Medulla oblongata (tissue), 1 donor: ENCODE data around the gene SEC31B.
A peak's percentile ranks its signal among the peaks of the same experiment; 100 is the strongest.

Experiments used
- DNase-seq: peaks from one replicate; pipeline ENCODE4 v3.0.0-alpha.2; 2015; ENCODE audit errors: extremely low spot score

SEC31B gene

DNA sequence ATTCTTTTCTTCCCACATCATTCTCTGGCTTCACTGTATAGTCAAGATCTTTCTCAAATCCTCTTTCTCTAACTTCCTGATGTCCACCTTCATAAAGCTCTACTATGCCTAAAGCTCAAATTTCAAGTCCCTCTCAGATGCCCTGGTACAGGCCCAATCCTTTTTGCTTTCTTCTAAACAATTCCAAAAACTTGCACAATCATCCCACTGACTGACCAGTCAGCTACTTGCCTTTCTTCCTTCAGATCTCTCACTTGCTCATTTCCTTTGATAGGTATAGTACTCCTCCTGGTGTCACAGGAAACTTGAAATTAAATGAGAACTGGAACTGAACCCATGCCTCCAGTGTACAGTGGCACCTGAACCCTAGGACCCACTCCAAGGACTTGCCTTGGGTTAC, 18.2 kb downstream of the SEC31B start:
- no peak for DNase-seq

DNA sequence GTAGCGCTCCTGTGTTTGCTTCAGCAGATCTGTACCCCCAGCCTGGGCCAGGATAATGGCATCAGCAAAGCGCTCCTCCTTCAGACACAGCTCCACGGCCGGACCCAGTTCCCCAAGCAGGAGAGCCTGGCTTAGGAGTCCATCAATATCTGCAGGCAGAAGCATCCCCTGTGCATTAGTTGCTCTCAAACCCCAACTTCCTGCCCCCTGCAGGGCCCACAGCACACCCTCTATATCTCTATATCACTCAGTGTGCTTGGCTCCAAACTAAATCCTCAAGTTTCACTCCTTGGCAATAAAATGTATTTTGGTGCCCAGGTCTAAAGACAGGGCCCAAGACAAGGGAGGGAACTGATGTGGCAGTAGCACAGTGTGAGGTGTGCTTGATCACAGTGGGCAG, 21.6 kb downstream of the SEC31B start:
- no peak for DNase-seq

DNA sequence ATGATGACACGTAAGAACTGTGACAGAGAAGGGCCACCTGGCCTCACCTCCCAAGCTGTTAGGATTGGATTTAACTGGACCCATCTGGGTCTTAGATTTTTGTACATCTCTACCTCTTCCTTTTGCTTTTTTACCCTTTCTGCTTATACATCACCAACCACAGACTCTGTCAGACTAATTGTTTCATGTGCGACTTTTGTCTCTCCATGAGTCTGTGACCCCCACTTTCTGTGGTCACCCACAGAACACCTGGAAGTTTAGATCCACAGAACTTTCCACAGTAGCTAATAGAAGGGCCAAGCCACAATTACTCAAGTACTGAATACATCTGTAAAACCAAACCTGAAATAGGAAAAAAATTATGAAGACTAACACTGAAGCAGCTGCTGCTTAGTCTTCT, 23.1 kb downstream of the SEC31B start:
- DNase-seq: no peak

DNA sequence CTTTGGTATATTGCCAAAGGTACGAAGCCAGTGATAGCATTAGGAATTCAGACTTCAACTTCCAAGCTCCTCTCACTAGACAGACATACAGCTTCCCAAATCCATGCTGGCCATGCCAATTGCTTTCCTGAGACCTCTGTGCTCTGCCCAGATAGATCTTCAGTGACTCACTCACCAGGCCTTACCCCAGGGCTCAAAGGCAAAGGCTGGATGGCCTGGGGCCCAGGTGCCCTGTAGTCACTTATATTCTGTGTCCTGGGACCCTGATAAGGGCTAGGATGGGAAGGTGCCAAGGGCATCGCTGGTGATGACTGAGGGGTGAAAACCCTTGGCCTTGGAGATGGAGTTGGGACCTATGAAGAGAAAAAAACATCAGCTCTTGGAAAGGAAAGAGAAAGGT, 29.1 kb downstream of the SEC31B start:
- DNase-seq: no peak

DNA sequence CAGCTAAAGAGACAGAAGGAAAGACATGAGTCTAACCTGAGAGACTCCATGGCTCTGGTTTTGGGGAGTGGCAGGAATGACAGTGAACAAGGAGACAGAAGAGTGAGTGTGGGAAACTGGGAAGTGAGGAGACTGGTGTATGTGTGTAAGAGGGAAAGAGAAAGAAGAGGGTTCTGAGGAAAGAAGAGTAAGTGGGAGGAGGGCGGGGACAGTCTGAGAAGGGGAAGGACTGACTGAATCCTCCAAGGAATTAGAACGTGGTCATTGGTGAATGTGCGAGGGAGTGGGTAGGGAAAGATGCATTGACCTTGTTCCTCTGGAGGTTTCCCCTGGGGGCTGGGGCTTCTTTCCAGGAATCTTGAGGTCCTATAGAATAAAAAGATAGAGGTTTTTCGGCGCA, 30.3 kb downstream of the SEC31B start:
- DNase-seq: no peak

DNA sequence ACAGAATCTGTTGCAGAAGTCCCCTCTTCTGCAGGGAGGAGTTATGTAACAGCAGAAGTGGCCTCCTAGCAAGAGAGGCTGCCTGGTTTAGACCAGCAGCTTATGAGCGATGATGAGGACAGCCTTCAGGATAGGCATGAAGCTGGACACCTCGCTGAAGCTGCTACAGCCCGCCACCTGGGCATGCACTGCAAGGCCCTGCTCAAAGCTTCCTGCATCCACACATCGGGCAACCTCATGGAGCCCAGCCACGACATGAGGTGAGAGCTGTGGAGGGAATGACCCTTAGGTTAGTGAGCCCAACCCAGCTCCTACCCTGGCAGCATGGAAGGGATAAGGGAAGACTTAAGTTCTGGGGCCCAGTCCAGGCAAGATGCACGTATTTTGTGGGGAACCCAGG, 32.1 kb downstream of the SEC31B start:
- DNase-seq: no peak

DNA sequence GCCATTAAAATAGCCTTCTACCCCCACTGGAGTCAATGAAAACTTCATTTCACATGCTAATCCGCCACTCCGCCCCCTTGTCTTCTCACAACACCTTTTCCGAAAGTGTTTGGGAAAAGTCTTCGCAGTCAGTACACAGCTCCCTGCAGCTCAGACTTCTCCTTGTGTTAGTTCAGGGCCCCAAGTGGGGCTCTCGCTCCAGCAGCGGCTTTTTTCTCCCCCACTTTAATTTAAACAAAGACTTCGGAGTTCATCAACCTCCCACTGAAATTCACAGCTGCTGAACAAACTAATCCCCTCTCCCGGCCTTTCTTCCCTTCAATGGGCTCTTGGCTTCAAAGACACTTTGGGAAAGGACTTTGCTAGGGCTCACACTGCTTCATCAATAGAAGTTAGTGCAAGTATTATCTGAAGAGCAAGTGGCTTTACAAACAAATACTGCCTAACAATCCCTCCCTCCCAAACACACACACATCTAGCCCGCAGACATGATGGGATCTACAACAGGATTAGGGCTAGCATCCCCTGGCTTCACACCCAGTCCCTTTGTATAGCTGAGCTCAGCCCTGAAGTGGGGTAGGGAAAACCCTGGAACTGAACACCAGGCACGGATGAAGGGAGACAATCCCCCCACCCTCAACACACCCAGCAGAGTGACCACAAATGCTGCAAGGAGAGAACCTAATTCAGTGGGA, 33.7 kb downstream of the SEC31B start:
- no peak for DNase-seq

DNA sequence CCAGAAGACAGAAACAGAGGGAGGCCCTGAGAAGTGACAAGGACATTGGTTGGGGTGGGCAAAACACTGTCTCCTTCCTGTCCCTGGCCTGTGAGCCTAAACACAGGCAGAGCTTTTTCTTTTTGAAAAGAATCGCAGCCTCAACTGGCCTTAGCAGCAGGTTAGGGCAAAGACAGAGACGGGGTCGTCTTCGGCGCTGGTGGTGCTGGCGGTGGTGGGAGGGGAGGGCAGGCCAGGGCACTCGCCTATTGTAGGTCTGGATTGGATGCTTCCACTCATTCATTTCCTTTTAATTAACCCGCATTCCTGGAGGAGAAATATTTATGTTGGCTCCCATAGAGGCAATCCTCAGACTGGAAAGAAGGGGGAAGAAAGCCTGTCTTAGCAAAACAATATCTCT, 34.3 kb downstream of the SEC31B start:
- DNase-seq: no peak

DNA sequence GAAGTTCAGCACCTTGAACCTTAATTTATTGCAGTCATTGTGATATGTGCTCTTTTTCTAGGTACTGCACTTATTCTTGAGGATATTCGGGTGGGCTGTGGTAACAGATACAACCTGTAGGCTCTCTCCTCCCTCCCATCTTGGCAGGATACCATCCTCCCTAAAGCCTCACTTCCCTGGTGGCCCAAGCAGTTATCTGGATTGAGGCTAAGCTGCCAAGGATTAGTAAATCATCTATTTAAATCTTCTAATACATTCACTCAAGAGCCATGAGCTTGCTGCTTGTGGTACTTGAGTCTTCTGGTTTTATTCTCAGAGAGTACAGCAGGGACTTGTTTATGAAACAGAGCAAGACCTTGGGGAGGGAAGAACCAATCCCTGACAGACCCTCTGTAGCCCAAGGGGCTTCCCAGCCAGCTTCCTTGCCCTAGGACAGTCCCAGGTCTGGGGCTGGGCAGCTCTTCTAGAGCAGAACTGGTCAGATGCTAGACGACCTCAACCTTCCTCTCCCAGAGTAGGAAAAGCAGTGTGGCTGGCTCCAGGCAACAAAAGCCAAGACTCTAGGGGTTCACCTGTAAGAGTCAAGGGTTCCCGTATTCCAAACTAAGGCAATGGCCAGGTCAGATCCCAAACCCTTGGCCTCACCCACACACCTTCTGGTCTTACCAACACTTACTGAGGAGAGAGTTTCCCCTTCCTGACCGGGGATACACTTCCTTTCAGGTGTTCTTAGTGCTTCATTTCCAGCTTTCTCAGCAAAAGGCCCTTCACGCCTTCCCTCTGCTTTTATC, 35.6 kb downstream of the SEC31B start:
- no peak for DNase-seq

DNA sequence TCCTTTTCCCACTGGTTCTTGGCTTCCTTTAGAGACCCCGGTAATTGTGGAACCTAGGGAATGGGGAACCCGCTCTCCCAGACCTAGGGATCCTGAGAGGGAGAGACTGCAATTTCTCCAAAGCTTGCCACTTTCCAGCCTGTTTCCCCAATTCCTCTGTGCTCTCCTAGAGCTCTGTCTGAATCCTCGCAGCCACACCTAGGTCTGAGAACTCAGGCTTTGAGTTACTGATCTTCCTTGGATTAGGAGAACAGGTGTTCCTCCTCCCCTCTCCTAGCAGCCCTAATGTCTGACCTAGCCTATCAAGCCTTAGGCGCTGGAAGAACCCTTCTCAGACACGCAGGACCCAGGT, 36.9 kb downstream of the SEC31B start:
- DNase-seq: no peak

DNA sequence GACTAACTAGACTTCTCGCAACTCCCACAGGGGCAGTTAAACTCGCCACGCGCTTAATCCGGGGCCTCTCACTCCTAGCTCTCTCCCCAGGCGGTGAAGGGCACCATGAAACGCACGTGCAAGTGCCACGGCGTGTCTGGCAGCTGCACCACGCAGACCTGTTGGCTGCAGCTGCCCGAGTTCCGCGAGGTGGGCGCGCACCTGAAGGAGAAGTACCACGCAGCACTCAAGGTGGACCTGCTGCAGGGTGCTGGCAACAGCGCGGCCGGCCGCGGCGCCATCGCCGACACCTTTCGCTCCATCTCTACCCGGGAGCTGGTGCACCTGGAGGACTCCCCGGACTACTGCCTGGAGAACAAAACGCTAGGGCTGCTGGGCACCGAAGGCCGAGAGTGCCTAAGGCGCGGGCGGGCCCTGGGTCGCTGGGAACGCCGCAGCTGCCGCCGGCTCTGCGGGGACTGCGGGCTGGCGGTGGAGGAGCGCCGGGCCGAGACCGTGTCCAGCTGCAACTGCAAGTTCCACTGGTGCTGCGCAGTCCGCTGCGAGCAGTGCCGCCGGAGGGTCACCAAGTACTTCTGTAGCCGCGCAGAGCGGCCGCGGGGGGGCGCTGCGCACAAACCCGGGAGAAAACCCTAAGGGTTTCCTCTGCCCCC, 37.4 kb downstream of the SEC31B start:
- DNase-seq: peak; percentile 71

DNA sequence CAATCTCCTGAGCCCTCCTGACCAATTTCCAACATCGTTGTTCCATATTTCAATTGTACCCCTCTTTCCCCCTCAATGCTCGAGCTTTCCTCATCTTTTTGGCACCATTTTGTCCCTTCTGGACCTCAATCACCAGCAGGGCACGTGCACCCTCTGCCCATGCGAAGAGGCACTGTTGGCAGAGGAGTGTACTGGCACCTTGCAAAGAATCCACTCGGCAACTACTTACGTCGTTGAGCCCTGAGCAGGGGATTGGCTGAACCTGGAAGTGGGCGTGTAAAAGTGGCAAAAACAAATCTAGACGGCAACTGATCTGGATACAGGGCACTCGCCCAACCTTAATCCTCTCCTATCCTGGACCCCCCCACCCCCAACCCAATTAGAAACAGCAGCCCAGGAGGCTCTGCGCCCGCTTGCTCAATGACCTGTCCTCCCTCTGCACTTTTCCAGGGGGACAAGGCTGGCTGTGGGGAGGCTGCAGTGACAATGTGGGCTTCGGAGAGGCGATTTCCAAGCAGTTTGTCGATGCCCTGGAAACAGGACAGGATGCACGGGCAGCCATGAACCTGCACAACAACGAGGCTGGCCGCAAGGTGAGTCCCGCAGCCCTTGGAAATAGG, 38.1 kb downstream of the SEC31B start:
- DNase-seq: peak; percentile 95

DNA sequence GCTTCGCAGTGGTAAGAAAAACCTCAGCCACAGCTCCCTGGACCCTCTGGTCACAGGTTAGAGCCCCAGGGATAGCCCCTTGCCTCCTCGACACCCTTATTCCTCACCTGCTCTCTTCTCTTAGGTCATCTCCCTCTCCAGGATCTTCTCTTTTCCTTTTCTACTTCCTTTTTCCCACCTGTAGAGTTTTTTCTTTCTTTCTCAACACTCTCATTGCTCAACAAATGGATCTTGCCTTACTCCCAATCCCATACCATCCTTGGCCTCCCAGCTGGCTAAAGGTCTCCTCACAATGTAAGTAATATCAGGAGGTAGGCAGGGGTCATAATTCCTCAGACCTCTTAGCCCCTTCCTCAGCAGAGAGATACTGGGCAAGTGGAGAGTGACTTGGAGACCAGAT, 39.7 kb downstream of the SEC31B start:
- no peak for DNase-seq

DNA sequence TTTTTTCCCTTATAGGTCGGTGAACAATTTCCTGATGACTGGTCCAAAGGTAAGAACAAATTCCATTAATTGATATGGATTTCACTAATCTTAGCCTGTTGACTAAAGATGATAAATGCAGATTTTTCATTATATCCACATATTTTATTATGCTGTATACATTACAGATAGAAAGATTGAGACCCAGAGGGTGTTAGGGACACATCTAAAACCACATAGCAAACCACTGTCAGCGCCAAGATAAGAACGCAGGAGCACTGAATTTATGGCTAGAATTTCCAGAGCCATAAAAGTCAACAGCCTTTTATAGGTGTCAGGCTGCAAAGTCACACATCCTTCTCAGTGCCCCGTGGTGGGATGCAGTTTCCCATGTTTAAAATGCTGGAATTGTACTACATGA, 40.6 kb downstream of the SEC31B start:
- DNase-seq: no peak

DNA sequence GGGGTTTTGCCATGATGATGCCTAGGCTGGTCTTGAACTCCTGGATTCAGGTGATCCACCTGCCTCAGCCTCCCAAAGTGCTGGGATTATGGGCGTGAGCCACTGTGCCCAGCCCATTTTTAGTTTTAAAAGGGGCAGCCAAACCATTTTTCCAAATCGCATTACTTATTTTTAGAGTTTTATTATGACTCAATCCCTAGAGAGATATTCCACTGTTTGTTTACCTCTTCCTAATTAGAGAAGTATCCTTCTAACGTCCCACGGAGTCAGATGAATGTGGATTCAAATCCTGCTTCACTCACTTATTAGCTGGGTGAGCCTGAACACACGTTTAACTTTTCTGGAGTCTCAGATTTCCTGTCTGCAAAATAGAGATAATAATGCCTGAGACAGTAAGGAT, 41.7 kb downstream of the SEC31B start:
- no peak for DNase-seq

DNA sequence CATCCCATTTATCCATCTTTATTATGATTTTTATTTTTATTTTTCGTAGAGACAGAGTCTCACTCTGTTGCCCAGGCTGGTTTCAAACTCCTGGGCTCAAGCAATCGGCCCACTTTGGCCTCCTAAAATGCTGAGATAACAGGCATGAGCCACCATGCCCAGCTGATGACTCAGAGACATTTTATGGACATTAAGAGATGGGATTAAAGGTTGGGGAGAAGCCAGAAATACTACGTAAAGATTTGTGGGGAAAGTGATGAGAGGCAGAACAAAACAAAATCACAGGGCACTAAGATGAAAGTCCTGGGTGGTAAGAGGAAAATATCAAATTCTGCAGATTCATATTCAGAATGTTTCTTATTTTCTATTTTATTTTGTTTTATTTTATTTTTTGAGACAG, 49.3 kb downstream of the SEC31B start:
- DNase-seq: no peak

DNA sequence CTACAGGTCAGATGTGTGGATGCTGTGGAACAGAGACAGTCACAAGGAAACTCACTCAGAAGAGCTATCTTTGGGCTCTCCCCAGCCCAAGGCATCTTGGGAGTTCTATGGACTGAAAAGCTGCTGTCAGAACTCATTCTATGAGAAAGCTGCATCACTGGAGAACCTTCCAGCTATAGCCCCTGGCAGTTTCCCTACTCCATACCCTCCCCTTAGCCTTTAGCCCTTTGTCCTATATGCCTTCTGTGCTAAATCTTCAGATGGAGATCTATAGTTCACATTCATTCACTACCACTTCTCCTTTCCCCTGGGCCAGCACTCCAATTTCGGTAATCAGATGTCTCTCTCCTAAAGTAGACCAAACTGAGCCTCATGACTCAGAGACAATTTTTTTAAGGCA, 49.9 kb downstream of the SEC31B start:
- DNase-seq: peak; percentile 11

DNA sequence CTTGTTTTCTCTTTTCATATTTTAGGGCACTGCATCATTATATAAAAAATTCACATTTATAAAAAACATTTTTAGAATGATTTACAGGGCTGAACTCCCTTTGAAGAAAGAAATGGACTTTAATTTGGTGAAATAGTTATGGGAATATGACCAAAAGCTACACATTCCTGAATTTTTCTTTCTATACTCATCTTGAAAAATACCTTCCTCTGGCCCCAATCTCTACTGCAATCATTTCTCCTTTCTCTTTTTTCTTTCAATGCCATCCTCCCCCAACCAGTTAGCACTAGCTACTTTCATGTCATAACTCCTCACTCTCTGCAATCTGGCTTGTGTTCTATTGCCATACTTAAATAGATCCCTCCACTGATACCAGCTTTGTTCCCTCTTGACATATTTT, 50.7 kb downstream of the SEC31B start:
- no peak for DNase-seq

DNA sequence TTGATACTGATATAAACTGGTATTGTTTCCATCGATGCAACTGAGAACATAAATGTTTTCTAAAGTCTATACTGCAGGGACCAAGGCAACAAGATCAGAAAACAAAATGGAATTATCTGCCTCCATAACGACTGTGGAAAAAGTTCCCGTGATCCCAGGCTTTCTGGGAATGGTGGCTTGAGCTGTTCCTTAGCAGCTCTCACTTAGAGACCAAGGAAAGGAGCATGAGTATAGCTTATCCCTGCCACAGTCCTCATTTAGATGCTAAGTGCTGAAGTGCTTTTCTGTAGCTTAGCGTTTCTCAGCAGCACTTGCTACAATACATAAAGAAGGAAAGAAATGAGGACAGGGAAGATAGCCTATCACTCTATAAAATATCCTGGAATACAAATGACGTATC, 51.3 kb downstream of the SEC31B start:
- no peak for DNase-seq

DNA sequence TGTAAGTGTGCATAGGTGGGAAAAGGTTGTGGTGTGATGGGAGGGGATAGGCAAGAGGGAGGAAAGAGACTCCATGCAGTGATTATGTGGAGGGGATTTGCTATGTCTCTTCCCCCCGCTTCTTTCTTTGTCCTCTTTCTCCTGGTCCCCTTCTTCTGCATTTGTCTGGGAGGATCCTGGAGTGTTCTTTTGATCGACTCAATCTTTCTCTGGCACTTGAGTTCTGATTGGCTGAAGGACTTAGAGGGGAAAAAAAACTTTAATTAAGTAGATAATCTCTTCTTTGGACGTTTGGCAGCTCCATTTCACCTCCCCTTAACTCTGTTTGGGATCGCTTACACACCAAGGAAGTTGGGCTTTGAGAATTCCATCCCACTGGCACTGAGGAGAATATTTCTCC, 57.0 kb downstream of the SEC31B start, which contains the start of gene WNT8B:
Gene WNT8B (plus strand): TSS at position 301 of the 400 bp plus-strand sequence. CDS start 160 bp downstream, outside the sequence.
- no peak for DNase-seq

DNA sequence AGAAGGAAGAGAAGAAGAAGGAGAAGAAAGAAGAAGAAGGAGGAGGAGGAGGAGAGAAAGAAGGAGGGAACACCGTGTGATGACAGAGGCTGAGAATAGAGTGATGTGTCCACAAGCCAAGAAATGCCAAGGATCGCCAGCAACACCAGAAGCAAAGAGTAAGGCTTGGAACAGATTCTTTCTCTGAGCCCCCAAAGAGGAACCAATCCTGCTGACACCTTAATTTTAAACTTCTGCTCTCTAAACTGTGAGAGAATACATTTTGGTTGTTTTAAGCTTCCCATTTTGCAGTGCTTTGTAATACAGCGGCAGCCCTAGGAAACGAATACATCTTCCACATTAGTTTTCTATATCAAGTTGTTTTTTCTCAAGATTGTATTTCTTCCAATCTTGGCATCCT, 70.7 kb downstream of the SEC31B start:
- peak; percentile 60 for DNase-seq

DNA sequence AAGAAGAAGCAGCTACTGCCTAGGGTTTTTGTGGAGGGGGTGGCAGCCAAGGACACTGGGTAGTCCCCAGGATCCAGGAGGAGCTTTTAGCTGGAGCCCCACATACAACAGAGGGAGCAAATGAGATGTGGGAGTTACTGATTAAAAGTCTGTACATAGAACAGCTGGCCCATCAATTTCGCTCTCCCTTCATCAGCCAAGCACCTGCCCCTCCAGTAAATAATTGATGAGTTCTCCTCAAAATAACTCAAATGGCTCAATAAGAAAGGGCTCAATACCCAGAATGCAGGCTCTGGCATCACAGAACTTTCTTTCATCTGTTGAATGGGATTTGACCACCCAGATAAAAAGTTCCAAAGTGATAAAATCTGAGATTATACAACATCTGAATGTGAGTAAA, 72.0 kb downstream of the SEC31B start:
- no peak for DNase-seq
